DND-41 (cell line): Measurements from ENCODE around the gene DIAPH3.

ENCODE experiments used
- ATAC-seq: fragments of 200-7000 bp; cut with Tn5 transposase; 3 replicates; pipeline ENCODE4 v1.9.1; 2021; ENCODE audit warnings: low read depth; ENCODE audit not compliant: insufficient read depth
- DNase-seq: peaks from one replicate; pipeline ENCODE4 v3.0.0-alpha.2; 2020
- H2AFZ ChIP-seq: 2 replicates; pipeline ENCODE4 v1.6.0; 2012; ENCODE audit warnings: low read depth, low read length
- H3K27ac ChIP-seq: 2 replicates; pipeline ENCODE4 v1.5.1; 2012; ENCODE audit warnings: low read length, inconsistent platforms
- H3K27me3 ChIP-seq: fragments of 200-600 bp; sonication (generic); 2 replicates; pipeline ENCODE4 v1.6.0; 2012; ENCODE audit warnings: low read length, mild to moderate bottlenecking, inconsistent platforms; ENCODE audit not compliant: insufficient read depth, poor library complexity
- H3K36me3 ChIP-seq: 2 replicates; pipeline ENCODE4 v1.5.1; 2012; ENCODE audit warnings: low read length, inconsistent platforms; ENCODE audit not compliant: insufficient read depth
- H3K4me1 ChIP-seq: 2 replicates; pipeline ENCODE4 v1.5.1; 2012; ENCODE audit warnings: mild to moderate bottlenecking, low read length; ENCODE audit not compliant: insufficient read depth
- H3K4me2 ChIP-seq: 2 replicates; pipeline ENCODE4 v1.6.0; 2012; ENCODE audit warnings: mild to moderate bottlenecking, moderate library complexity, low read length, inconsistent platforms; ENCODE audit not compliant: insufficient read depth
- H3K4me3 ChIP-seq, 2 experiments: fragments of 200-600 bp in 1 of 2; shearing (Covaris generic) in 1 of 2; 2 replicates each; pipeline ENCODE4 v1.5.1; 2012 to 2016; ENCODE audit warnings: inconsistent platforms in 2 of 2, low read length in 2 of 2, mild to moderate bottlenecking in 2 of 2, low read depth in 1 of 2, moderate library complexity in 1 of 2
- H3K79me2 ChIP-seq: 2 replicates; pipeline ENCODE4 v1.6.0; 2012; ENCODE audit warnings: low read length, inconsistent platforms; ENCODE audit not compliant: insufficient read depth
- H3K9ac ChIP-seq: 2 replicates; pipeline ENCODE4 v1.6.0; 2012; ENCODE audit warnings: low read depth, mild to moderate bottlenecking, inconsistent platforms, low read length, moderate library complexity
- H3K9me3 ChIP-seq: 2 replicates; pipeline ENCODE4 v1.5.1; 2012; ENCODE audit warnings: low read length, moderate library complexity, mild to moderate bottlenecking, inconsistent platforms; ENCODE audit not compliant: insufficient read depth, severe bottlenecking
- H4K20me1 ChIP-seq: 2 replicates; pipeline ENCODE4 v1.6.0; 2012; ENCODE audit warnings: low read length; ENCODE audit not compliant: insufficient read depth
- CTCF ChIP-seq: IDR thresholded peaks from 2 replicates; pipeline ENCODE4 v1.5.1; 2012; ENCODE audit warnings: borderline replicate concordance, low read length, moderate library complexity, mild to moderate bottlenecking; ENCODE audit not compliant: poor library complexity, severe bottlenecking; ENCODE audit errors: extremely low read depth
- EZH2 ChIP-seq: IDR thresholded peaks from 3 replicates; pipeline ENCODE4 v1.6.1; 2012; ENCODE audit warnings: borderline replicate concordance, low read depth, mild to moderate bottlenecking, moderate library complexity, low read length, inconsistent platforms; ENCODE audit not compliant: severe bottlenecking

The DIAPH3 gene

GRCh38 chr13:59901191-59901590, 262.5 kb downstream of the DIAPH3 start:
- no peaks in the 10 kb centered on the region for H3K4me1 ChIP-seq
- H4K20me1 ChIP-seq, result no peaks in the 10 kb centered on the region
- no peak overlapping the region for H3K4me2 ChIP-seq
- no peaks in the 10 kb centered on the region for H3K9me3 ChIP-seq
- no peaks in the 10 kb centered on the region for H3K27me3 ChIP-seq
- no peaks in the 10 kb centered on the region for H3K79me2 ChIP-seq
- H3K4me3 ChIP-seq, result no peak overlapping the region
- H3K36me3 ChIP-seq, result no peaks in the 10 kb centered on the region
- ATAC-seq (peak; percentile 60; the same call in 2 of the 3 replicates), DNase-seq (no peak)
- no peak overlapping the region for H2AFZ ChIP-seq
- H3K27ac ChIP-seq, result no peak overlapping the region
- TF ChIP-seq CTCF (no peak), EZH2 (no peak)
- H3K9ac ChIP-seq, result no peak overlapping the region

DNA sequence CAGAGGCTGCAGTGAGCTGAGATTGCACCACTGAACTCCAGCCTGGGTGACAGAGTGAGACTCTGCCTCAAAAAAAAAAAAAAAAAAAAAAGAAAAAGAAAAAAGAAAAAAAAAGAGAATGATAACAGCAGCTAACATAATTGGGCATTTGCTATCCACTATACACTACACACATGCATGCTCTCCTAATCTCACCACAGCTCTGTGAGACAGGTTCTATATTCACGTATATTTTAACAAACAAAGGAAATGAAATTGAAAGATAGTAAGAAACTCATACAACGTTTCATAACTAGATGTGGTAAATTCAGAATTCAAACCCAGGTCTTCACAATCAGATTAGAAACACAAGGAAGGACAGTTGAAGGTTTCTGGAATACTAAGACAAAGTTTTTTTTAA, 265.7 kb downstream of the DIAPH3 start:
- H4K20me1 ChIP-seq, result no peaks in the 10 kb centered on the region
- no peak overlapping the region for H3K9ac ChIP-seq
- no peaks in the 10 kb centered on the region for H3K36me3 ChIP-seq
- H3K27ac ChIP-seq, result no peak overlapping the region
- no peak overlapping the region for H3K4me3 ChIP-seq
- TF ChIP-seq EZH2, result no peak
- TF ChIP-seq CTCF, result no peak
- no peaks in the 10 kb centered on the region for H3K9me3 ChIP-seq
- no peak overlapping the region for H3K4me2 ChIP-seq
- H3K4me1 ChIP-seq, result no peaks in the 10 kb centered on the region
- no peaks in the 10 kb centered on the region for H3K79me2 ChIP-seq
- no peak for DNase-seq
- no peak for ATAC-seq
- no peaks in the 10 kb centered on the region for H3K27me3 ChIP-seq
- H2AFZ ChIP-seq, result no peak overlapping the region

DNA sequence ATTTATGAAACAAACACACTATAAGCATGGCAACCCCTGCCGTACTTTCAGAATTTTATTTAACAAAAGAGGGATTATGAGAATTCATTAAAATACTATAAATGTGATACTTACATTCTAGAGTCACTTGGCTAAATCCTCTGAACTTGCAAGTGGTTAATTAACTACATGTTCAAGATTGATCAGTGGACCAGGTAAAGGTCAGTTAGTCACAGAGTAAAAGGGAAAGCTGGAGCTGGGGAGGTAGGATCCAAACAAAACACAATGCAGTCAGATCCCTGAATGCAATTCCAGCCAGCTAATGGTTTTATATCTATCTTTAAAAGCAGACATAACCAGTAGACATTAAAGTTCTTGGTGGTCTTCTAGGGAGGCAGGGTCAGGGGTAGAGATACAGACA, 270.5 kb downstream of the DIAPH3 start:
- Histone ChIP-seq H3K4me2 (no peak overlapping the region), H2AFZ (no peak overlapping the region), H3K4me3 (no peak overlapping the region), H3K36me3 (peaks cover under 1% of the 10 kb centered on the region), H3K79me2 (no peaks in the 10 kb centered on the region), H3K4me1 (no peaks in the 10 kb centered on the region), H3K27me3 (no peaks in the 10 kb centered on the region), H3K9ac (no peak overlapping the region), H3K9me3 (no peaks in the 10 kb centered on the region), H4K20me1 (no peaks in the 10 kb centered on the region), H3K27ac (no peak overlapping the region)
- ATAC-seq, result no peak
- no peak for DNase-seq
- TF ChIP-seq CTCF (no peak), EZH2 (no peak)

DNA sequence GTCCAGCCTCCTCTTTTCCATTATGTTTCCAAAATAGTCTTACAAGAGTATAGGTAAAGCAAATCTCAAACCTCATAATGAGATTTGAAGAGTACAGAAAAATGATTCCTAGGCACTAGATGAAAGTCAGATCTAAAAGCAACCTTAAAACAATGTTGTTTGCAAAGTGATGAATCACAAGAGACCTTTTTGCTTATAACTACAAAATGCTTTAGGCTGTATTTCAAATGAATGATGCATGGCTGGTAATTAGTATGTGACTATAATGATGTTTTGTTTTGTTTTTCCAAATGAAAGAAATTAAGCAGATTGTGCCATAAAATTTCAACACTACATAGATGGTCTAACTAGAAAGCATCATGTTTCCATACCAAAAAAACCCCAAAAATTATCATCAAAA, 272.7 kb downstream of the DIAPH3 start:
- Histone ChIP-seq H3K36me3 (peaks cover 5% of the 10 kb centered on the region), H3K27me3 (no peaks in the 10 kb centered on the region), H3K79me2 (no peaks in the 10 kb centered on the region), H3K9ac (no peak overlapping the region), H3K27ac (no peak overlapping the region), H3K9me3 (no peaks in the 10 kb centered on the region), H4K20me1 (no peaks in the 10 kb centered on the region), H2AFZ (no peak overlapping the region), H3K4me3 (no peak overlapping the region), H3K4me1 (no peaks in the 10 kb centered on the region), H3K4me2 (no peak overlapping the region)
- ATAC-seq, result no peak
- TF ChIP-seq CTCF, result no peak
- TF ChIP-seq EZH2, result no peak
- DNase-seq, result no peak
